ENCODE results near the gene HSPA5.

DNA sequence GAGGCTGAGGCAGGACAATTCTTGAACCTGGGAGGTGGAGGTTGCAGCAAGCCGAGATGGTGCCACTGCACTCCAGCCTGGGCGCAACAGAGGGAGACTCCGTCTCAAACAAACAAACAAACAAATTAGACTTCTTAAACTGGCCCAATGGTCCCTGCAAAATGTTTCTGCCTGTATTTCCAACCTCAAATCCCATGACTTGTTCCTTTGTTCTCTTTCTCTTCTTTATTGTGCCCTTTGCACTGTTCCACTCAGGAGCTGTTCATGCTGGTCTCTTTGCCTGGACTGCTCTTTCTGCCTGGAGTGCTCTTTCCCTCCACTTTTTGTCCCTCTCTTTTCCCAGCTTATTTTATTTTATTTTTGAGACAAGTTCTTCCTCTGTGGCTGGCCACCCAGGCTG is 36.7 kb downstream of the HSPA5 start:
- TF ChIP-seq, protein P1, sequence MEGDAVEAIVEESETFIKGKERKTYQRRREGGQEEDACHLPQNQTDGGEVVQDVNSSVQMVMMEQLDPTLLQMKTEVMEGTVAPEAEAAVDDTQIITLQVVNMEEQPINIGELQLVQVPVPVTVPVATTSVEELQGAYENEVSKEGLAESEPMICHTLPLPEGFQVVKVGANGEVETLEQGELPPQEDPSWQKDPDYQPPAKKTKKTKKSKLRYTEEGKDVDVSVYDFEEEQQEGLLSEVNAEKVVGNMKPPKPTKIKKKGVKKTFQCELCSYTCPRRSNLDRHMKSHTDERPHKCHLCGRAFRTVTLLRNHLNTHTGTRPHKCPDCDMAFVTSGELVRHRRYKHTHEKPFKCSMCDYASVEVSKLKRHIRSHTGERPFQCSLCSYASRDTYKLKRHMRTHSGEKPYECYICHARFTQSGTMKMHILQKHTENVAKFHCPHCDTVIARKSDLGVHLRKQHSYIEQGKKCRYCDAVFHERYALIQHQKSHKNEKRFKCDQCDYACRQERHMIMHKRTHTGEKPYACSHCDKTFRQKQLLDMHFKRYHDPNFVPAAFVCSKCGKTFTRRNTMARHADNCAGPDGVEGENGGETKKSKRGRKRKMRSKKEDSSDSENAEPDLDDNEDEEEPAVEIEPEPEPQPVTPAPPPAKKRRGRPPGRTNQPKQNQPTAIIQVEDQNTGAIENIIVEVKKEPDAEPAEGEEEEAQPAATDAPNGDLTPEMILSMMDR (IDR thresholded peaks at IDR 0.05): no peak
- TF ChIP-seq POLR2A (IDR thresholded peaks at IDR 0.05): no peak
